Measurements from ENCODE around the gene BCL3. TPM values are rescaled to one million over a fixed set of nuclear protein-coding genes. Genes with fewer than 3 reads are reported as not detected.

The BCL3 gene
- total and polyA plus RNA-seq, 2 of the 13 experiments (the other 11 are each of a cell fraction or from before 2014, with no cell fraction given): 2.3 to 4.0 TPM

- intact Hi-C loops (cut with micrococcal nuclease; ENCODE audit: unreplicated experiment) (no loop called here), in situ Hi-C loops (cut with HindIII; ENCODE audit: extremely low pct_ligation_motif_present, low pct_unique_long_range_greater_than_20kb) (no loop called here)
- H3K27me3 ChIP-seq (ENCODE audit: control insufficient read depth in 1 of 2, insufficient read depth in 2 of 2, low read length in 2 of 2): no peaks in the 10 kb centered on the region
- no peaks in the 10 kb centered on the region for H3K36me3 ChIP-seq (replicated peaks in 1 of 2; ENCODE audit: control insufficient read depth in 1 of 2, insufficient read depth in 2 of 2, low read length in 2 of 2)
- no peaks in the 10 kb centered on the region for H3K9me3 ChIP-seq (ENCODE audit: low read length)
- H3K27ac ChIP-seq (ENCODE audit: extremely low read length, insufficient read depth, low read length): no peak overlapping the region
- H2AFZ ChIP-seq (ENCODE audit: low read length): no peak overlapping the region
- no TSS peak for BruUV-seq (replicated peaks)
- WGBS (ENCODE audit: low lambda C conversion rate): 26% methylated on average over 8 of the region's 11 CpGs
- H3K4me1 ChIP-seq (ENCODE audit: insufficient read depth, low read length): peaks cover 89% of the 10 kb centered on the region
- peak overlapping the region in 1 of 3 experiments; percentile 9; a peak in 1 of 6 replicates for H3K4me3 ChIP-seq (replicated peaks in 1 of 3; ENCODE audit: insufficient read depth in 1 of 3, low read depth in 2 of 3, low read length in 3 of 3)
- FAIRE-seq (no peak), DNase-seq (ENCODE audit: low spot score) (peak; percentile 62), ATAC-seq (peak; percentile 35)
- no peak overlapping the region for H3K9ac ChIP-seq (ENCODE audit: insufficient read depth, low read depth, low read length)
- peak overlapping the region; percentile 53 for H3K4me2 ChIP-seq (ENCODE audit: low read depth, low read length)
- no peaks in the 10 kb centered on the region for H4K20me1 ChIP-seq (ENCODE audit: insufficient read depth, low read length)
- ChIA-PET CTCF (ENCODE audit: low intra/inter-chr PET ratio, low total read pairs) (no interaction called here), POLR2A (interaction anchor here (0.7 to 4.0 kb wide), 6 partner anchors 10 to 107 kb away, joined by 3 to 45 read pairs (median 5); partner anchors contain the start of gene NECTIN2)
- no peaks in the 10 kb centered on the region for H3K79me2 ChIP-seq (ENCODE audit: insufficient read depth, low read length)
- TF ChIP-seq SALL1 (CRISPR knock-in tag; IDR thresholded peaks at IDR 0.05) (0 out of 2 replicates have a peak, but pooled peaks have one; percentile 49), YEATS2 (CRISPR knock-in tag; IDR thresholded peaks at IDR 0.05; ENCODE audit: borderline replicate concordance) (peak; percentile 49; the same call in 1 of the 2 replicates), BCL6 (CRISPR knock-in tag; IDR thresholded peaks at IDR 0.05) (peak; percentile 55), SKI (IDR thresholded peaks at IDR 0.05; ENCODE audit: partially characterized antibody) (peak; percentile 32), FOSL2 (CRISPR knock-in tag; IDR thresholded peaks at IDR 0.05) (peak; percentile 60), HOXA3 (CRISPR knock-in tag; IDR thresholded peaks at IDR 0.05) (peak; percentile 42; the same call in 1 of the 2 replicates), MAFK (conservative IDR thresholded peaks at IDR 0.05 in 1 of 2, IDR thresholded peaks at IDR 0.05 in 1 of 2; ENCODE audit: low read length in 2 of 2) (peak; percentile 8 to 36; a peak in 1 of 4 replicates), MATR3 (CRISPR knock-in tag; IDR thresholded peaks at IDR 0.05) (no peak), PATZ1 (CRISPR knock-in tag; IDR thresholded peaks at IDR 0.05) (peak; percentile 80; the same call in 1 of the 2 replicates), HNF4A (CRISPR knock-in tag; IDR thresholded peaks at IDR 0.05) (0 out of 2 replicates have a peak, but pooled peaks have one; percentile 17), RXRB (CRISPR knock-in tag; IDR thresholded peaks at IDR 0.05; ENCODE audit: borderline replicate concordance) (peak; percentile 37; the same call in 1 of the 2 replicates), ZSCAN22 (CRISPR knock-in tag; IDR thresholded peaks at IDR 0.05) (peak; percentile 43), SP5 (CRISPR knock-in tag; IDR thresholded peaks at IDR 0.05; ENCODE audit: borderline replicate concordance, low read depth) (peak; percentile 47), BCL3 (CRISPR knock-in tag; IDR thresholded peaks at IDR 0.05) (no peak), ARID5B (CRISPR knock-in tag; IDR thresholded peaks at IDR 0.05) (peak; percentile 58), NR2F1 (CRISPR knock-in tag; IDR thresholded peaks at IDR 0.05) (peak; percentile 58 to 79; a peak in 3 of 4 replicates)
Observed at GRCh38 chr19:44738603-44739558, 9.6 kb upstream of the BCL3 start.
